ENCODE measurements around the gene CRMP1. TPM values are rescaled to one million over a fixed set of nuclear protein-coding genes. Genes with fewer than 3 reads are reported as not detected.
"Not testable (repeated sequence)": the region's sequence is repeated elsewhere in the genome, so short reads cannot be mapped to it uniquely, and the experiment has no call there.

CRMP1 gene
- total RNA-seq, 4 donors from 2014 or later, result 1.2 to 4.0 (median 2.3) TPM

- Histone ChIP-seq H3K9me3 (no peaks in the 10 kb centered on the region), H3K4me1 (peaks cover 6 to 36% (median 30%) of the 10 kb centered on the region in 4 donors), H3K27ac (replicated peaks in 1 of 4) (peak overlapping the region; percentile 25 to 68 (median 47)), H3K27me3 (no peaks in the 10 kb centered on the region), H3K36me3 (no peaks in the 10 kb centered on the region), H3K4me3 (peak overlapping the region; percentile 16 to 29 (median 24))
- intact Hi-C loops (cut with DNase I), result no loop called here
- peak; percentile 93 for DNase-seq (ENCODE audit: extremely low spot score)
- 64% methylated on average over 26 of the region's 30 CpGs for WGBS
- TF ChIP-seq CTCF (IDR thresholded peaks at IDR 0.05), result no peak
- peak; percentile 7 for TF ChIP-seq EP300 (IDR thresholded peaks at IDR 0.05)
- TF ChIP-seq POLR2A (IDR thresholded peaks at IDR 0.05; ENCODE audit: low read depth), result no peak
- peak; percentile 26 to 48 for TF ChIP-seq POLR2AphosphoS5 (IDR thresholded peaks at IDR 0.05)
Observed at GRCh38 chr4:5839751-5840674, 52.9 kb downstream of the CRMP1 start.

GRCh38 chr4:5839332-5839731, 53.6 kb downstream of the CRMP1 start:
- Histone ChIP-seq H3K4me1 (peaks cover 6 to 29% (median 23%) of the 10 kb centered on the region in 4 donors), H3K4me3 (peak overlapping the region in 1 of 4 donors; percentile 21), H3K27me3 (no peaks in the 10 kb centered on the region), H3K27ac (replicated peaks in 1 of 4) (peak overlapping the region; percentile 25 to 68 (median 47)), H3K36me3 (no peaks in the 10 kb centered on the region), H3K9me3 (no peaks in the 10 kb centered on the region)
- DNase-seq (ENCODE audit: extremely low spot score), result no peak
- intact Hi-C loops (cut with DNase I), result no loop called here
- WGBS, result 86% methylated on average over 13 of the region's 13 CpGs
- TF ChIP-seq EP300 (IDR thresholded peaks at IDR 0.05), result no peak
- no peak for TF ChIP-seq POLR2AphosphoS5 (IDR thresholded peaks at IDR 0.05)
- no peak for TF ChIP-seq POLR2A (IDR thresholded peaks at IDR 0.05; ENCODE audit: low read depth)
- no peak for TF ChIP-seq CTCF (IDR thresholded peaks at IDR 0.05)

GRCh38 chr4:5837483-5837882, 55.4 kb downstream of the CRMP1 start:
- H3K4me1 ChIP-seq, result peaks cover 6 to 19% (median 13%) of the 10 kb centered on the region in 4 donors
- H3K27ac ChIP-seq (replicated peaks in 1 of 4); H3K36me3 ChIP-seq; H3K4me3 ChIP-seq; H3K9me3 ChIP-seq; intact Hi-C loops (cut with DNase I); H3K27me3 ChIP-seq; DNase-seq (ENCODE audit: extremely low spot score): not testable (repeated sequence)
- 85% methylated on average over 6 of the region's 6 CpGs for WGBS

GRCh38 chr4:5836943-5837342, 55.9 kb downstream of the CRMP1 start:
- intact Hi-C loops (cut with DNase I), result no loop called here
- Histone ChIP-seq H3K36me3 (no peaks in the 10 kb centered on the region), H3K9me3 (no peaks in the 10 kb centered on the region), H3K27ac (replicated peaks in 1 of 4) (no peak overlapping the region), H3K27me3 (no peaks in the 10 kb centered on the region), H3K4me1 (peaks cover 6 to 19% (median 13%) of the 10 kb centered on the region in 4 donors), H3K4me3 (no peak overlapping the region)
- 64% methylated on average over 3 of the region's 3 CpGs for WGBS
- TF ChIP-seq EP300 (IDR thresholded peaks at IDR 0.05), result no peak
- no peak for TF ChIP-seq POLR2A (IDR thresholded peaks at IDR 0.05; ENCODE audit: low read depth)
- TF ChIP-seq POLR2AphosphoS5 (IDR thresholded peaks at IDR 0.05), result no peak
- TF ChIP-seq CTCF (IDR thresholded peaks at IDR 0.05), result no peak
- no peak for DNase-seq (ENCODE audit: extremely low spot score)

GRCh38 chr4:5828005-5828391, 64.9 kb downstream of the CRMP1 start:
- no peak overlapping the region for H3K27ac ChIP-seq (replicated peaks in 1 of 4)
- H3K27me3 ChIP-seq, result no peaks in the 10 kb centered on the region
- H3K4me3 ChIP-seq, result no peak overlapping the region
- peaks cover 4 to 15% (median 10%) of the 10 kb centered on the region in 4 donors for H3K4me1 ChIP-seq
- no peak for DNase-seq (ENCODE audit: extremely low spot score)
- peaks cover 0 to 23% (median 0%) of the 10 kb centered on the region in 4 donors for H3K36me3 ChIP-seq
- H3K9me3 ChIP-seq, result no peaks in the 10 kb centered on the region
- 84% methylated on average over 11 of the region's 11 CpGs for WGBS
- intact Hi-C loops (cut with DNase I), result loop anchor here (10.0 kb wide), 1 partner anchor 147 kb away; no protein-coding TSS in a partner anchor
- TF ChIP-seq CTCF (IDR thresholded peaks at IDR 0.05) (no peak), EP300 (IDR thresholded peaks at IDR 0.05) (no peak), POLR2A (IDR thresholded peaks at IDR 0.05; ENCODE audit: low read depth) (no peak), POLR2AphosphoS5 (IDR thresholded peaks at IDR 0.05) (no peak)

Data from esophagus muscularis mucosa (tissue), 4 donors.